Thyroid gland (tissue), 4 donors: Measurements from ENCODE around the gene ACVR1.

Experiments
- POLR2A ChIP-seq, 2 donors: fragments of 450-650 bp; IDR thresholded peaks; one replicate each; pipeline ENCODE4 v1.6.1; 2017; ENCODE audit warnings: antibody characterized with exemption in 2 of 2, mild to moderate bottlenecking in 2 of 2, moderate library complexity in 1 of 2
- TF ChIP-seq, protein P1 (sequence below), 6 experiments: fragments of 200-600 bp in 3 of 6; fragments of 450-650 bp in 3 of 6; sonication (generic) in 3 of 6; IDR thresholded peaks; one replicate each; pipeline ENCODE4 v1.5.1; 2016 to 2019; ENCODE audit warnings: antibody characterized with exemption in 6 of 6, mild to moderate bottlenecking in 2 of 6, inconsistent platforms in 1 of 6, moderate library complexity in 1 of 6

DNA sequence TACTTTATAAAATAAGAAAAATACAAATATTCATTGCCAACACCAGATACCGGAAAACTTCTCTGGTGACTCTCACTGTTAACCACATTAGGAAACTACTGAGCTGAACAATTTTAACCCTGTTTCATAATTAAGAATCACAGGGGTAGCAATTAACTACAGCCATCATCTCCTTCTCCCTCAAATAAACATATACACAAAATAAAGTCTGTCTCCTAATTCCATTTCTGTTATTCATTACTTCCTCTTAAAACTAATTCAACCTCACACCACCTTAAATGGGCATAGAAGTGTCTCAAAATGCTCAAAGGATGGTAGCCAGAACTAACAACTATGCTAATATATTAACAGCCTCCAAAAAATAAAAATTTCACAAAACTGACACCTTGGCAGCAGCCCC, 60.7 kb downstream of the ACVR1 start:
- TF ChIP-seq, protein P1, sequence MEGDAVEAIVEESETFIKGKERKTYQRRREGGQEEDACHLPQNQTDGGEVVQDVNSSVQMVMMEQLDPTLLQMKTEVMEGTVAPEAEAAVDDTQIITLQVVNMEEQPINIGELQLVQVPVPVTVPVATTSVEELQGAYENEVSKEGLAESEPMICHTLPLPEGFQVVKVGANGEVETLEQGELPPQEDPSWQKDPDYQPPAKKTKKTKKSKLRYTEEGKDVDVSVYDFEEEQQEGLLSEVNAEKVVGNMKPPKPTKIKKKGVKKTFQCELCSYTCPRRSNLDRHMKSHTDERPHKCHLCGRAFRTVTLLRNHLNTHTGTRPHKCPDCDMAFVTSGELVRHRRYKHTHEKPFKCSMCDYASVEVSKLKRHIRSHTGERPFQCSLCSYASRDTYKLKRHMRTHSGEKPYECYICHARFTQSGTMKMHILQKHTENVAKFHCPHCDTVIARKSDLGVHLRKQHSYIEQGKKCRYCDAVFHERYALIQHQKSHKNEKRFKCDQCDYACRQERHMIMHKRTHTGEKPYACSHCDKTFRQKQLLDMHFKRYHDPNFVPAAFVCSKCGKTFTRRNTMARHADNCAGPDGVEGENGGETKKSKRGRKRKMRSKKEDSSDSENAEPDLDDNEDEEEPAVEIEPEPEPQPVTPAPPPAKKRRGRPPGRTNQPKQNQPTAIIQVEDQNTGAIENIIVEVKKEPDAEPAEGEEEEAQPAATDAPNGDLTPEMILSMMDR (IDR thresholded peaks at IDR 0.05) = no peak
- no peak for TF ChIP-seq POLR2A (IDR thresholded peaks at IDR 0.05)
